PFSK-1 (cell line): Measurements from ENCODE around the gene STOML2.

Experiments
- FOXP2 ChIP-seq: optimal IDR thresholded peaks from 2 replicates; pipeline ENCODE3; 2011; ENCODE audit warnings: borderline replicate concordance, control low read depth, inconsistent platforms; ENCODE audit not compliant: insufficient read depth; ENCODE audit errors: extremely low read length, extremely low read depth
- POLR2AphosphoS5 ChIP-seq: IDR thresholded peaks from 2 replicates; pipeline ENCODE4 v1.6.1; 2012; ENCODE audit warnings: low read depth, mild to moderate bottlenecking, control low read depth, low read length, moderate library complexity
- SIN3A ChIP-seq: IDR thresholded peaks from 2 replicates; pipeline ENCODE4 v1.6.1; 2012; ENCODE audit warnings: mild to moderate bottlenecking, low read length, moderate library complexity, borderline replicate concordance; ENCODE audit not compliant: insufficient read depth
- TAF1 ChIP-seq: IDR thresholded peaks from 2 replicates; pipeline ENCODE4 v1.6.1; 2012; ENCODE audit warnings: low read length, control low read depth, borderline replicate concordance; ENCODE audit not compliant: insufficient read depth
- TF ChIP-seq, protein P1 (sequence below), 2 experiments: IDR thresholded peaks; 2 replicates each; pipeline versions ENCODE4 v1.6.1 to v1.8.0; 2011 to 2012; ENCODE audit warnings: low read depth in 2 of 2, low read length in 2 of 2, control low read depth in 1 of 2, inconsistent platforms in 1 of 2, mild to moderate bottlenecking in 1 of 2, moderate library complexity in 1 of 2; ENCODE audit not compliant: insufficient read depth in 1 of 2

The STOML2 gene

DNA sequence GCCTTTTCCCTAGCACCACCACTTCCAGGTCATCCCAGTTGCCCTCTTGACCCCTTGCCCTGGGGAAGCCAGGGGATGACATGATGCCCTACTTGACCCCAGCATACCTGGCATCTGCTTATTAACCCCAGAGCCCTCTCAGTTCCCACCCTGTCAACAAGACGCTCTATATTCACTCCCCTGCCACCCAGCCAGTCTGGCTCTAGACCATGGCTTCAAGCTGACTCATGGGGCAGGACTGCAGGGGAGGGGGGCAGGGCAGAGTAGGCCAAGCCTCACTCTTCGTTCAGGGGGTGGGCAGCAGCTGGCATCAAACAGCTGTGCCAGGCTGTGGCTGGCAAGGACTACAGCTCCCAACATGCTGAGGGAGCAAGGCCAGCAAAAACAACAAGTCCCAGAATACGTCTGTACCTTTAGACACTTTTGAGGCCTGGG is 7.4 kb upstream of the STOML2 start:
- TF ChIP-seq SIN3A: no peak

DNA sequence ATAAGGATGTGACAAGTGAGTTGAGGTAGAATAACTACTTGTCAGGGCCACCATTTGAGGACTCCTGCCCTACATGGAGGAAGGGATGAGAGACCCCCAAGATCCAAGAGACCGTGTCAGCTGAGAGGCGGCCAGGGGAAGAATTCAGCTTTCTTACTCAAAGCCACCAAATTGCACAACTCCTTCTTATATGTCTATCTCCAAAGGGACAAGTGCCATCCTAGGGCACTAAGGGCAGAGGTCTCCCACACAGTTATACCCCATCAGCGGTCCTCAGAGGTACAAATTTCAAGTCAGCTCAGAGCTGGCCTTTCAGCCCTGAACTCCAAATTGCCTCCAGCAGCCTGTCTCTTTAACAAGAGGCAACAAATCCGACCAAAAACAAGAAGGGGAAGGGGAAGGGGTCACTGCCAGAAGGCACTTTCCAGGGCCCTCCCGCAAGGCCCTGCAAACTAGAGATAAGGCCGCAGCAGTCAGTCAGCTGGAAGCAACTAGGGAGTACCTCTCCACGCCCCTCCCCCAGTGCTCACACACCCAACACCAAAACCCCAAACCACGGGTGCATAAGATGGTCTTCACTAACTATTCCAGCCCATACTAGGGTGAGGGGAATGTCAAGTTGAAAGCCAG is 6.1 kb upstream of the STOML2 start:
- TF ChIP-seq, protein P1, sequence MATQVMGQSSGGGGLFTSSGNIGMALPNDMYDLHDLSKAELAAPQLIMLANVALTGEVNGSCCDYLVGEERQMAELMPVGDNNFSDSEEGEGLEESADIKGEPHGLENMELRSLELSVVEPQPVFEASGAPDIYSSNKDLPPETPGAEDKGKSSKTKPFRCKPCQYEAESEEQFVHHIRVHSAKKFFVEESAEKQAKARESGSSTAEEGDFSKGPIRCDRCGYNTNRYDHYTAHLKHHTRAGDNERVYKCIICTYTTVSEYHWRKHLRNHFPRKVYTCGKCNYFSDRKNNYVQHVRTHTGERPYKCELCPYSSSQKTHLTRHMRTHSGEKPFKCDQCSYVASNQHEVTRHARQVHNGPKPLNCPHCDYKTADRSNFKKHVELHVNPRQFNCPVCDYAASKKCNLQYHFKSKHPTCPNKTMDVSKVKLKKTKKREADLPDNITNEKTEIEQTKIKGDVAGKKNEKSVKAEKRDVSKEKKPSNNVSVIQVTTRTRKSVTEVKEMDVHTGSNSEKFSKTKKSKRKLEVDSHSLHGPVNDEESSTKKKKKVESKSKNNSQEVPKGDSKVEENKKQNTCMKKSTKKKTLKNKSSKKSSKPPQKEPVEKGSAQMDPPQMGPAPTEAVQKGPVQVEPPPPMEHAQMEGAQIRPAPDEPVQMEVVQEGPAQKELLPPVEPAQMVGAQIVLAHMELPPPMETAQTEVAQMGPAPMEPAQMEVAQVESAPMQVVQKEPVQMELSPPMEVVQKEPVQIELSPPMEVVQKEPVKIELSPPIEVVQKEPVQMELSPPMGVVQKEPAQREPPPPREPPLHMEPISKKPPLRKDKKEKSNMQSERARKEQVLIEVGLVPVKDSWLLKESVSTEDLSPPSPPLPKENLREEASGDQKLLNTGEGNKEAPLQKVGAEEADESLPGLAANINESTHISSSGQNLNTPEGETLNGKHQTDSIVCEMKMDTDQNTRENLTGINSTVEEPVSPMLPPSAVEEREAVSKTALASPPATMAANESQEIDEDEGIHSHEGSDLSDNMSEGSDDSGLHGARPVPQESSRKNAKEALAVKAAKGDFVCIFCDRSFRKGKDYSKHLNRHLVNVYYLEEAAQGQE (IDR thresholded peaks at IDR 0.05; ENCODE audit: insufficient read depth in 1 of 2, low read depth in 2 of 2, low read length in 2 of 2): no peak
- no peak for TF ChIP-seq FOXP2
- TF ChIP-seq POLR2AphosphoS5: no peak
- TF ChIP-seq TAF1: no peak
- TF ChIP-seq SIN3A: no peak

- TF ChIP-seq FOXP2: no peak
- TF ChIP-seq, protein P1 (IDR thresholded peaks at IDR 0.05; ENCODE audit: insufficient read depth in 1 of 2, low read depth in 2 of 2, low read length in 2 of 2): no peak
- no peak for TF ChIP-seq TAF1
- TF ChIP-seq POLR2AphosphoS5: no peak
- TF ChIP-seq SIN3A: no peak
Measured at GRCh38 chr9:35108461-35108860, 5.5 kb upstream of the STOML2 start.

DNA sequence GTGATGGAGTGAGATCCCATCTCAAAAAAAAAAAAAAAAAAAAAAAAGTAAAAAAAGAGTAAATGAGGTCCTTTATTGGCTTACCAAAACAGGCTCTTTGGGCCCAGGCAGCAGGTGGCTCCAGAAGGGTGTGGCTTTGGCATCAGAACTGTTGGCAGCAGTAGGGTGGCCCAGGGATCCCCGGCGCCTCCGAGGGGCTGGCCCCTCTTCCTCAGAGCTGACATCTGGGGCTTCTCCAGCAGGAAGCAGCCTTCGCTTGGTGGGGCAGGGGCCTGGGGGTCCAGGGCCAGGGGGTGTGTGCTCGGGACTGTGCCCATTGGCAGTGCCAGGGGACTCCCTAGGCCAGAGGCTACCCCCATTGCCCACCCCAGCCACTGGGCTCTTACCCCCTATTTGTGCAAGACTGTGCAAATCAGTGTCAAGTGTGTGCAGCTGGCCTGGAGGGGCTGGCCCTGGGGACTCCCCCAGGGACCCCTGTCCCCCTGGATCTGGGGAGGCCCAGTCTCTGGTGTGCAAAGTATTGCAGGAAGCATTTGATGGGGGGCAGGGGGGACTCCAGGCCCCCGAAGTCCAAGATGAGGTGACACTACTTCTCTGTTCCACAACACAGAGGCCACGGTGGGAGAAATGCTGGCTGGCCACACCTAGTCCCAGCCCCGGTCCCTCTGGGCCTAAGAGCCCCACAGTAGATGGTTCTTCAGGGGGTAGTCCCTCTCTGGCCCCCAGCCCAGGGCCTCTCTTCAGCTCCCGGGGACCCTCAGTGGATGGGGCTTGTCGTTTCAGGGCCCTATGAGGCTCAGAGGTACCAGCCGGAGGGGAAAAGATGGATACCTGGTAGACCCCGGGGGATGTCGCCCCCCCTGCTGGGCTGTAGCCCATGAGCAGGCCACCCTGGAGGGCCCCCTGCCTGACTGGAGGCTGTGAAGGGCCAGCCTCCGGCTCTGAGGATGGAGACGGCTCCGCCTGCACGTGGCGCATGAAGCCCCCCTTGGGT is 4.7 kb upstream of the STOML2 start:
- TF ChIP-seq FOXP2 (no peak), POLR2AphosphoS5 (no peak), TAF1 (no peak), SIN3A (no peak)
- TF ChIP-seq, protein P1 (IDR thresholded peaks at IDR 0.05; ENCODE audit: insufficient read depth in 1 of 2, low read depth in 2 of 2, low read length in 2 of 2): no peak

GRCh38 chr9:35106343-35106730 is 3.4 kb upstream of the STOML2 start:
- TF ChIP-seq, protein P1 (IDR thresholded peaks at IDR 0.05; ENCODE audit: insufficient read depth in 1 of 2, low read depth in 2 of 2, low read length in 2 of 2): no peak
- TF ChIP-seq TAF1 (no peak), FOXP2 (no peak), POLR2AphosphoS5 (no peak), SIN3A (no peak)
